Sigmoid colon (tissue), 7 donors: ENCODE results near the gene SLC39A9. TPM values are rescaled to one million over a fixed set of nuclear protein-coding genes. Genes with fewer than 3 reads are reported as not detected.

Experiments used
- DNase-seq: peaks from one replicate; pipeline ENCODE4 v3.0.0-alpha.2; 2019
- H3K27ac ChIP-seq, 4 donors: fragments of 200-600 bp; sonication (generic); one replicate each; pipeline ENCODE4 v1.5.1; 2016 to 2019; ENCODE audit warnings: mild to moderate bottlenecking in 1 of 4
- H3K27me3 ChIP-seq, 3 donors: fragments of 200-600 bp; sonication (generic); one replicate each; pipeline ENCODE4 v1.5.1; 2019; ENCODE audit warnings: mild to moderate bottlenecking in 1 of 3
- H3K36me3 ChIP-seq, 4 donors: fragments of 200-600 bp; sonication (generic); one replicate each; pipeline ENCODE4 v1.5.1; 2016 to 2019
- H3K4me1 ChIP-seq, 4 donors: fragments of 200-600 bp; sonication (generic); one replicate each; pipeline ENCODE4 v1.5.1; 2017 to 2019
- H3K4me3 ChIP-seq, 4 donors: fragments of 200-600 bp; sonication (generic); one replicate each; pipeline ENCODE4 v1.5.1; 2017 to 2019; ENCODE audit warnings: mild to moderate bottlenecking in 2 of 4, moderate library complexity in 1 of 4
- H3K9me3 ChIP-seq, 4 donors: fragments of 200-600 bp in 3 of 4; sonication (generic) in 3 of 4; one replicate each; pipeline versions ENCODE4 v1.5.1 to v1.6.1; 2013 to 2019
- EP300 ChIP-seq, 4 donors: sonication (generic); formaldehyde crosslinking; IDR thresholded peaks; one replicate each; pipeline ENCODE4 v1.6.1; 2017; ENCODE audit warnings: antibody characterized with exemption in 4 of 4
- POLR2A ChIP-seq, 2 donors: fragments of 450-650 bp; IDR thresholded peaks; one replicate each; pipeline ENCODE4 v1.6.1; 2016; ENCODE audit warnings: antibody characterized with exemption in 2 of 2, mild to moderate bottlenecking in 2 of 2, moderate library complexity in 2 of 2
- POLR2AphosphoS5 ChIP-seq, 4 donors: sonication (generic); formaldehyde crosslinking; IDR thresholded peaks; one replicate each; pipeline ENCODE4 v1.6.1; 2017; ENCODE audit warnings: antibody characterized with exemption in 4 of 4
- WGBS, 2 donors: extraction: QIAGEN DNeasy Blood & Tissue Kit; methylation state at CpG; one replicate each; pipeline ENCODE4 v1.1.7; 2013; 5-methylcytosine and 5-hydroxymethylcytosine counted together
- intact Hi-C: fragments of 100-400 bp; cut with DNase I; formaldehyde crosslinking; loops from one replicate; pipeline ENCODE4 v1.15.1; 2023
- polyA plus RNA-seq, 3 donors: library from polyadenylated mRNA; stranded (reverse); fragments of 200-250 nt; gene quantifications; one replicate each; pipeline ENCODE4 v1.2.3, GENCODE V29; 2013
- total RNA-seq, 4 donors: library from RNA; depleted of rRNA; stranded (reverse); fragments of >200 nt; gene quantifications; one replicate each; pipeline ENCODE4 v1.1.0, GENCODE V29; 2016
- TF ChIP-seq, protein P1 (sequence below), 4 experiments: fragments of 450-650 bp in 3 of 4; fragments of 200-600 bp in 1 of 4; IDR thresholded peaks; one replicate each; pipeline ENCODE4 v1.5.1; 2016 to 2019; ENCODE audit warnings: antibody characterized with exemption in 4 of 4, mild to moderate bottlenecking in 3 of 4, moderate library complexity in 2 of 4
- donor health status: healthy with polysubstance abuse.
- donor health status: Bipolar disorder and iron deficiency.
- donor health status: healthy.

SLC39A9 gene
- total and polyA plus RNA-seq, 7 donors, result 11.4 to 47.4 (median 39.0) TPM

DNA sequence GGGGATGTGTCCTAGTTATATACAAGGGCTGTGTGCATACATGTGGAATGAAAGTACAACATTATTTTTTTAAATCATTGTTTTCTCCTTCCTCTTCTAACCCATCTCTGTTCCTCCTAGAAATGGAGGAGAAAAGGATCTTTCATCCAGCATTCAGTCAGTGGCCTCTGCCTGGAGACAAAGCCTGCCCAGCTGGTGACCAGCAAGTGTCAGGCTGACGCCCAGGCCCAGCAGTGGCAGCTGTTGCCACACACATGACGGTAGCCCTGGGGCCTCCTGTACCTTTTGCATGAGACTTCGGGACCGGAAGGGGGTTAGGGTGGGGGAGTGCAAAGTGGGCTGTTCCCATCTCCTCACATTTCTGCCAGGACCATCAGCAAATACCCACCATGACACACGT, 46.6 kb upstream of the SLC39A9 start:
- no peaks in the 10 kb centered on the region for H3K36me3 ChIP-seq
- no peaks in the 10 kb centered on the region for H3K9me3 ChIP-seq
- H3K4me3 ChIP-seq, result no peak overlapping the region
- no peak overlapping the region for H3K27ac ChIP-seq
- TF ChIP-seq POLR2A (IDR thresholded peaks at IDR 0.05), result no peak
- TF ChIP-seq EP300 (IDR thresholded peaks at IDR 0.05), result no peak
- TF ChIP-seq POLR2AphosphoS5 (IDR thresholded peaks at IDR 0.05), result no peak
- TF ChIP-seq, protein P1, sequence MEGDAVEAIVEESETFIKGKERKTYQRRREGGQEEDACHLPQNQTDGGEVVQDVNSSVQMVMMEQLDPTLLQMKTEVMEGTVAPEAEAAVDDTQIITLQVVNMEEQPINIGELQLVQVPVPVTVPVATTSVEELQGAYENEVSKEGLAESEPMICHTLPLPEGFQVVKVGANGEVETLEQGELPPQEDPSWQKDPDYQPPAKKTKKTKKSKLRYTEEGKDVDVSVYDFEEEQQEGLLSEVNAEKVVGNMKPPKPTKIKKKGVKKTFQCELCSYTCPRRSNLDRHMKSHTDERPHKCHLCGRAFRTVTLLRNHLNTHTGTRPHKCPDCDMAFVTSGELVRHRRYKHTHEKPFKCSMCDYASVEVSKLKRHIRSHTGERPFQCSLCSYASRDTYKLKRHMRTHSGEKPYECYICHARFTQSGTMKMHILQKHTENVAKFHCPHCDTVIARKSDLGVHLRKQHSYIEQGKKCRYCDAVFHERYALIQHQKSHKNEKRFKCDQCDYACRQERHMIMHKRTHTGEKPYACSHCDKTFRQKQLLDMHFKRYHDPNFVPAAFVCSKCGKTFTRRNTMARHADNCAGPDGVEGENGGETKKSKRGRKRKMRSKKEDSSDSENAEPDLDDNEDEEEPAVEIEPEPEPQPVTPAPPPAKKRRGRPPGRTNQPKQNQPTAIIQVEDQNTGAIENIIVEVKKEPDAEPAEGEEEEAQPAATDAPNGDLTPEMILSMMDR (IDR thresholded peaks at IDR 0.05), result no peak
- no peaks in the 10 kb centered on the region for H3K27me3 ChIP-seq
- 89 to 93% methylated on average over 5 of the region's 5 CpGs for WGBS, 2 donors
- intact Hi-C loops, result no loop called here
- DNase-seq, result no peak
- peaks cover 0 to 29% (median 19%) of the 10 kb centered on the region in 4 donors for H3K4me1 ChIP-seq

DNA sequence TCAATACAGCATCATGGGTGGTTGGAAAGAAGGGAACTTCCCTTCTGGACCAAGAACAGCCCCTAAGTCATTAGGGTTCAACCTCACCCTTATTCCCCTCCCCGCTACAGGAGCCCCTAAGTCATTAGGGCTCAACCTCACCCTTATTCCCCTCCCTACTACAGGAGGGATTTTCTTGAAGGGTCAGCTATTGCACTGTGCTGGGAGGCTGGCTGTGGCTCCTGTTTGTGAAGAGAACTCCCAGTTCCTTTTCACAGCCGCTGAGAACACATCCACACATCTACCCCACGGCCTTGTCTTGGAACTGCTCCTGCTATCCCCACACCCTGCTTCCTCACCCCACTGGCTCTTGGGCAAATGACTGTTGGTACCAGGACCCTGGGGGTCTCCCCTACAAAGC, 45.3 kb upstream of the SLC39A9 start:
- Histone ChIP-seq H3K27me3 (no peaks in the 10 kb centered on the region), H3K9me3 (no peaks in the 10 kb centered on the region), H3K4me3 (no peak overlapping the region), H3K4me1 (peaks cover 0 to 31% (median 19%) of the 10 kb centered on the region in 4 donors), H3K27ac (no peak overlapping the region), H3K36me3 (no peaks in the 10 kb centered on the region)
- intact Hi-C loops, result no loop called here
- TF ChIP-seq POLR2A (IDR thresholded peaks at IDR 0.05) (no peak), EP300 (IDR thresholded peaks at IDR 0.05) (no peak), POLR2AphosphoS5 (IDR thresholded peaks at IDR 0.05) (no peak)
- TF ChIP-seq, protein P1 (IDR thresholded peaks at IDR 0.05), result no peak
- WGBS, 2 donors, result 93 to 98% methylated on average over 3 of the region's 3 CpGs
- no peak for DNase-seq

DNA sequence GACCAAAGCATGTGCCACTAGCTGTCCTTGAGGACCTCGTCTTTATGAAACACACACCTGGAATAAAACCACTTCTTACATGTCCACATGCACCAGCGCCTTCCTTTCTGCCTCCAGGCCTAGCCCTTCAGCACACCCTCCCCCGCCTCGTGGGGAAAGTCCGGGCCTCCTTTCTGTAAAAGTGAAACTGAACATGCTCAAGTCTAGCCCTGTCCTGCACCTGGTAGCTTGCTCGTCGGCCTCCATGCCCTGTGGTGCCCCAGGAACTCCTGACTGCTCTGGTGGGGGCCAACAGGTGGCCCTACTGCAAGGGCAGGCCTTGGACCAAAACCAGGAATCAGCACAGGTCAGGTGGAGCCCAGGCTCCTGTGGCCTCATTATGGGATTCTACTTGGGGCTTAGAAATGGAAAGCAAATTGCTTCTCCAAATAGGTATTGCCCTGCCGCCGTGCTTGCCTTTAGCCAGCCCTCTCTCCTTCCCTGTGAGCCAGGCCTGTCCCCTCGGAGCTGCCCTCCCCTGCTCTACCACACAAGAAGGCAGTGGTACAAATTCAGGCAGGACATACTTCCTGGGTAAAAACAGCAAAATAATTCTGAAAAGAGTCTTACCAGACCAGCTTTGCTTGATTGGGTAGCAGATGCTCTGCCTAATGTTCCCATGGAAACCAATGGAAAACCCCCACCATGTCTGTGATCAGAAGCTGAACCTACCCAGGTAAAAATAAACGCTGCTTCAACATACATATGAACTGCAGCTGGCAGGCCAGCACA, 43.9 kb upstream of the SLC39A9 start:
- no peaks in the 10 kb centered on the region for H3K27me3 ChIP-seq
- intact Hi-C loops, result no loop called here
- H3K36me3 ChIP-seq, result no peaks in the 10 kb centered on the region
- 43 to 47% methylated on average over 11 of the region's 11 CpGs for WGBS, 2 donors
- H3K4me3 ChIP-seq, result no peak overlapping the region
- peak overlapping the region; percentile 59 to 82 (median 72) for H3K27ac ChIP-seq
- TF ChIP-seq POLR2AphosphoS5 (IDR thresholded peaks at IDR 0.05), result no peak
- TF ChIP-seq EP300 (IDR thresholded peaks at IDR 0.05), result no peak
- TF ChIP-seq, protein P1 (IDR thresholded peaks at IDR 0.05), result no peak
- TF ChIP-seq POLR2A (IDR thresholded peaks at IDR 0.05), result no peak
- peaks cover 0 to 31% (median 19%) of the 10 kb centered on the region in 4 donors for H3K4me1 ChIP-seq
- peak; percentile 57 for DNase-seq
- H3K9me3 ChIP-seq, result no peaks in the 10 kb centered on the region

DNA sequence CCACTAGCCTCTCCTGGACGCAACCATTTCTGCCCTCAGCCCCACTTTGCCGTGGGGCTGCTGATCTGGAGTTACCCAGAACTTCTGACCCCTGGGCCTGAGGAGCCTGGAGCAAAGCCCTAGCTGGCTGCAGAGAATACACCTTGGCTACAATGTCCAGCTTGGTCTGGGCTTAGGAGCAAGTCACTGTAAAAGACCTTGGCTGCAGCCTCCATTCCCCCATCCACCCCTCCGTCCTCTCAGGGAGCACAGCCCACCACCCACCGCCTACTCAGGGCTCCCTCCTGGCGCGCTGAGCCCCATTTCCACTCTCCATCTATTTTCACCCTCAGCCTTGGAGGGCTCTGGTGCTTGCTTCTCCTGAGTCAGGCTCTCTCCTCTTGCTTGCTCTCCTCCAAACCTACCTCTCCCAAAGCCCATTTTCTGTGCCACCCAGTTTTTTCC, 43.3 kb upstream of the SLC39A9 start:
- intact Hi-C loops, result no loop called here
- TF ChIP-seq, protein P1 (IDR thresholded peaks at IDR 0.05), result no peak
- TF ChIP-seq POLR2A (IDR thresholded peaks at IDR 0.05) (no peak), EP300 (IDR thresholded peaks at IDR 0.05) (no peak), POLR2AphosphoS5 (IDR thresholded peaks at IDR 0.05) (no peak)
- Histone ChIP-seq H3K27me3 (no peaks in the 10 kb centered on the region), H3K4me1 (peaks cover 0 to 31% (median 19%) of the 10 kb centered on the region in 4 donors), H3K9me3 (no peaks in the 10 kb centered on the region), H3K36me3 (no peaks in the 10 kb centered on the region), H3K4me3 (no peak overlapping the region), H3K27ac (peak overlapping the region; percentile 59 to 82 (median 72))
- 83 to 96% methylated on average over 6 of the region's 6 CpGs for whole genome bisulfite sequencing, 2 donors
- peak; percentile 36 for DNase-seq
